ENCODE results near the gene CALHM3.
"Not testable (repeated sequence)": the region's sequence is repeated elsewhere in the genome, so short reads cannot be mapped to it uniquely, and the experiment has no call there.

CALHM3 gene

GRCh38 chr10:103501186-103501585, 22.1 kb upstream of the CALHM3 start:
- no peak for DNase-seq

- DNase-seq = no peak
These were observed 21.4 kb upstream of the CALHM3 start for GRCh38 chr10:103500481-103500880.

- DNase-seq = no peak
These were observed 20.8 kb upstream of the CALHM3 start for GRCh38 chr10:103499881-103500280.

- no peak for DNase-seq
These were observed 20.0 kb upstream of the CALHM3 start for GRCh38 chr10:103498936-103499638.

GRCh38 chr10:103497161-103497915, 18.3 kb upstream of the CALHM3 start:
- no peak for DNase-seq

- no peak for DNase-seq
These were observed 16.3 kb upstream of the CALHM3 start for GRCh38 chr10:103495321-103495720.

- no peak for DNase-seq
These were observed 15.2 kb upstream of the CALHM3 start for GRCh38 chr10:103493916-103494877.

GRCh38 chr10:103493362-103493915, 14.4 kb upstream of the CALHM3 start, which contains the start of gene NEURL1:
Gene NEURL1, plus strand, starts transcription at chr10:103493705. Its CDS starts 683 bp downstream, at chr10:103494388.
- no peak for DNase-seq

- DNase-seq = no peak
These were observed 13.7 kb upstream of the CALHM3 start for GRCh38 chr10:103492655-103493261.

- DNase-seq = no peak
These were observed 12.8 kb upstream of the CALHM3 start for GRCh38 chr10:103491729-103492364.

GRCh38 chr10:103490986-103491314, 11.9 kb upstream of the CALHM3 start:
- no peak for DNase-seq

- DNase-seq = no peak
These were observed 8.3 kb upstream of the CALHM3 start for GRCh38 chr10:103487410-103487708.

- DNase-seq = not testable (repeated sequence)
These were observed 7.8 kb upstream of the CALHM3 start for GRCh38 chr10:103486635-103487409.

GRCh38 chr10:103481974-103482531, 3.0 kb upstream of the CALHM3 start:
- DNase-seq = peak; percentile 65

- no peak for DNase-seq
These were observed 1.5 kb upstream of the CALHM3 start for GRCh38 chr10:103480521-103480920.

- no peak for DNase-seq
These were observed 369 bp downstream of the CALHM3 start for GRCh38 chr10:103478671-103479070.

- DNase-seq = no peak
These were observed 2.8 kb downstream of the CALHM3 start for GRCh38 chr10:103476046-103476768.

- DNase-seq = no peak
These were observed 3.6 kb downstream of the CALHM3 start for GRCh38 chr10:103475437-103475836.

GRCh38 chr10:103474077-103474476, 5.0 kb downstream of the CALHM3 start:
- no peak for DNase-seq

- DNase-seq = no peak
These were observed 5.8 kb downstream of the CALHM3 start for GRCh38 chr10:103473261-103473671.
